Kidney (tissue), 14 donors: ENCODE results near the gene PDGFRB. TPM values are rescaled to one million over a fixed set of nuclear protein-coding genes. Genes with fewer than 3 reads are reported as not detected.

Experiments used
- DNase-seq, 5 donors: peaks; one replicate each; pipeline ENCODE4 v3.0.0-alpha.2; 2013 to 2020
- FAIRE-seq: peaks from 2 replicates; lab custom pipeline; 2012; peaks lifted over from hg19 to GRCh38; lab: Jason Lieb, UNC
- H3K27ac ChIP-seq, 2 donors: one replicate each; pipeline ENCODE4 v1.7.0; 2013; ENCODE audit warnings: low read depth in 2 of 2, low read length in 2 of 2, inconsistent platforms in 1 of 2
- H3K27me3 ChIP-seq: one replicate; pipeline ENCODE4 v1.7.1; 2013; ENCODE audit warnings: low read length, inconsistent platforms; ENCODE audit not compliant: control insufficient read depth, insufficient read depth
- H3K36me3 ChIP-seq, 3 donors: one replicate each; pipeline versions ENCODE4 v1.7.0 to v1.7.1; 2013; ENCODE audit warnings: low read length in 3 of 3, control low read depth in 1 of 3, inconsistent platforms in 1 of 3; ENCODE audit not compliant: insufficient read depth in 3 of 3, control insufficient read depth in 2 of 3
- H3K4me1 ChIP-seq, 3 donors: one replicate each; pipeline versions ENCODE4 v1.7.0 to v1.7.1; 2013; ENCODE audit warnings: low read length in 3 of 3, inconsistent platforms in 1 of 3, low read depth in 1 of 3; ENCODE audit not compliant: control insufficient read depth in 2 of 3, insufficient read depth in 2 of 3
- H3K4me3 ChIP-seq, 3 donors: one replicate each; pipeline versions ENCODE4 v1.7.0 to v1.8.1; 2013; ENCODE audit warnings: low read length in 3 of 3, control low read depth in 1 of 3, inconsistent platforms in 1 of 3
- H3K9ac ChIP-seq, 3 donors: one replicate each; pipeline versions ENCODE4 v1.7.0 to v1.7.1; 2013; ENCODE audit warnings: low read length in 3 of 3, control low read depth in 1 of 3, inconsistent platforms in 1 of 3
- H3K9me3 ChIP-seq, 3 donors: one replicate each; pipeline versions ENCODE4 v1.7.0 to v1.7.1; 2013; ENCODE audit warnings: low read length in 3 of 3, control low read depth in 1 of 3, inconsistent platforms in 1 of 3; ENCODE audit not compliant: control insufficient read depth in 2 of 3, insufficient read depth in 1 of 3
- CTCF ChIP-seq: IDR thresholded peaks from 3 replicates; pipeline ENCODE4 v1.5.1; 2012; ENCODE audit warnings: mild to moderate bottlenecking, moderate library complexity, borderline replicate concordance; ENCODE audit not compliant: insufficient read depth; ENCODE audit errors: extremely low read depth
- intact Hi-C: fragments of 100-400 bp; cut with DNase I; formaldehyde crosslinking; loops from one replicate; pipeline ENCODE4 v1.11.1; 2022
- polyA plus RNA-seq: library from polyadenylated mRNA; stranded (reverse); fragments of 350-450 nt; fragmentation: Illumina TruSeq; extraction: RNeasy Lipid Tissue Mini Kit (QIAGEN cat#74804); gene quantifications from one replicate; pipeline ENCODE4 v1.2.3, GENCODE V29; 2014; ENCODE audit warnings: low read depth, low replicate concordance; ENCODE audit not compliant: insufficient read depth
- total RNA-seq: library from RNA; stranded (reverse); fragmentation: NEBNext Ultra II Directional; extraction: Animal tissue kit (Norgen Biotek cat#: 25700); gene quantifications from one replicate; pipeline ENCODE4 v1.2.1, GENCODE V29; 2021
- donor health status: control.
- donor health status: control.
- donor health status: control.
- donor health status: control.
- donor health status: control.
- donor health status: DM: yes; HTN: yes; CAD: no.
- donor health status: Normal renal cell carcinoma (clear cell type).

Gene PDGFRB
- total and polyA plus RNA-seq, 2 donors from 2014 or later = 50.4 to 104 TPM

- FAIRE-seq = no peak
- H3K9me3 ChIP-seq = no peaks in the 10 kb centered on the region
- peak overlapping the region; percentile 51 to 86 for H3K27ac ChIP-seq
- peak overlapping the region in 1 of 3 donors; percentile 67 for H3K9ac ChIP-seq
- intact Hi-C loops = no loop called here
- H3K4me3 ChIP-seq = no peak overlapping the region
- H3K36me3 ChIP-seq = no peaks in the 10 kb centered on the region
- peaks cover 23 to 49% (median 39%) of the 10 kb centered on the region in 3 donors for H3K4me1 ChIP-seq
- no peaks in the 10 kb centered on the region for H3K27me3 ChIP-seq
- DNase-seq = no peak
- TF ChIP-seq CTCF = no peak
Observed at GRCh38 chr5:150139334-150139733, 16.3 kb downstream of the PDGFRB start.

- H3K9ac ChIP-seq = peak overlapping the region in 1 of 3 donors; percentile 67
- DNase-seq (peak; percentile 91 to 98 (median 94)), FAIRE-seq (no peak)
- peaks cover 23 to 50% (median 39%) of the 10 kb centered on the region in 3 donors for H3K4me1 ChIP-seq
- no peaks in the 10 kb centered on the region for H3K9me3 ChIP-seq
- peak overlapping the region; percentile 85 to 90 for H3K27ac ChIP-seq
- H3K27me3 ChIP-seq = no peaks in the 10 kb centered on the region
- peaks cover 0 to 4% (median 4%) of the 10 kb centered on the region in 3 donors for H3K36me3 ChIP-seq
- no peak for TF ChIP-seq CTCF
- no peak overlapping the region for H3K4me3 ChIP-seq
- intact Hi-C loops = no loop called here
Observed at GRCh38 chr5:150138551-150139265, 16.9 kb downstream of the PDGFRB start.

GRCh38 chr5:150137997-150138396 lies 17.6 kb downstream of the PDGFRB start:
- Histone ChIP-seq H3K27me3 (no peaks in the 10 kb centered on the region), H3K27ac (peak overlapping the region; percentile 85 to 90), H3K9ac (peak overlapping the region in 1 of 3 donors; percentile 58), H3K36me3 (peaks cover 0 to 6% (median 4%) of the 10 kb centered on the region in 3 donors), H3K4me3 (no peak overlapping the region), H3K9me3 (no peaks in the 10 kb centered on the region), H3K4me1 (peaks cover 23 to 50% (median 38%) of the 10 kb centered on the region in 3 donors)
- peak in 2 of 5 donors; percentile 59 to 67 for DNase-seq
- no peak for TF ChIP-seq CTCF
- no peak for FAIRE-seq
- intact Hi-C loops = no loop called here
